ENCODE data around the gene TBL3. TPM values are rescaled to one million over a fixed set of nuclear protein-coding genes. Genes with fewer than 3 reads are reported as not detected.

TBL3 gene
- polyA plus RNA-seq, 2 of the 4 experiments (the other 2 are of a cell fraction) = 21.9 to 42.8 TPM

GRCh38 chr16:2005646-2006045 is 33.8 kb downstream of the TBL3 start:
- H3K27ac ChIP-seq = peak overlapping the region in 1 of 2 experiments; percentile 19; a peak in 1 of 6 replicates
- ChIA-PET POLR2A (no interaction called here), CTCF (interaction anchor here (0.9 to 11.3 kb wide), 13 partner anchors 8 to 146 kb away, joined by 3 to 196 read pairs (median 15); partner anchors contain the start of genes GFER, NOXO1, RAB26 and RNF151)
- H3K9me3 ChIP-seq = no peaks in the 10 kb centered on the region
- no peak for FAIRE-seq
- TF ChIP-seq RAD21 (conservative IDR thresholded peaks at IDR 0.05 in 1 of 2, IDR thresholded peaks at IDR 0.05 in 1 of 2) (peak; percentile 43 to 62), HOXB13 (CRISPR knock-in tag; IDR thresholded peaks at IDR 0.05; ENCODE audit: low read depth) (no peak), EHMT2 (IDR thresholded peaks at IDR 0.05; ENCODE audit: low read depth) (no peak), ZFP36 (IDR thresholded peaks at IDR 0.05; ENCODE audit: borderline replicate concordance, partially characterized antibody) (no peak), RCOR1 (IDR thresholded peaks at IDR 0.05; ENCODE audit: low read depth, low read length) (no peak), ATOH8 (CRISPR knock-in tag; IDR thresholded peaks at IDR 0.05; ENCODE audit: low read depth) (no peak), CTCF (IDR thresholded peaks at IDR 0.05) (peak; percentile 14; the same call in 1 of the 3 replicates)
- no peak overlapping the region for H3K4me3 ChIP-seq
- WGBS (ENCODE audit: missing lambda C conversion rate) = 84% methylated on average over 11 of the region's 21 CpGs
- peaks cover 52% of the 10 kb centered on the region for H3K4me1 ChIP-seq
- DNase-seq (ENCODE audit: low read depth in 1 of 2, low spot score in 1 of 2) = peak in 1 of 2 experiments; percentile 64
- H3K4me2 ChIP-seq = no peak overlapping the region
- peak in 1 of 2 experiments; percentile 9; a peak in 2 of 6 replicates for ATAC-seq

- peak overlapping the region in 1 of 2 experiments; percentile 95; a peak in 2 of 6 replicates for H3K27ac ChIP-seq
- no peak overlapping the region for H3K4me2 ChIP-seq
- ATAC-seq (no peak), DNase-seq (ENCODE audit: low read depth in 1 of 2, low spot score in 1 of 2) (no peak), FAIRE-seq (no peak)
- ChIA-PET CTCF (interaction anchor here (1.5 to 11.3 kb wide), 5 partner anchors 16 to 139 kb away, joined by 3 to 196 read pairs (median 52); partner anchors contain the start of genes GFER, NOXO1, RAB26 and RNF151), POLR2A (no interaction called here)
- no peaks in the 10 kb centered on the region for H3K9me3 ChIP-seq
- TF ChIP-seq CBX8 (IDR thresholded peaks at IDR 0.05) = no peak
- peaks cover 55% of the 10 kb centered on the region for H3K4me1 ChIP-seq
- H3K4me3 ChIP-seq = no peak overlapping the region
- WGBS (ENCODE audit: missing lambda C conversion rate) = 87% methylated on average over 8 of the region's 8 CpGs
Observed at GRCh38 chr16:2006317-2006716, 34.5 kb downstream of the TBL3 start.

- FAIRE-seq = no peak
- TF ChIP-seq CTCF (IDR thresholded peaks at IDR 0.05) = no peak
- ChIA-PET POLR2A (interaction anchor here (1.4 kb wide), 1 partner anchor 43 kb away, joined by 4 read pairs; the partner anchor contains the start of gene RPS2), CTCF (interaction anchor here (1.3 to 11.3 kb wide), 7 partner anchors 15 to 133 kb away, joined by 3 to 196 read pairs (median 4); partner anchors contain the start of genes GFER, NOXO1 and SYNGR3)
- Histone ChIP-seq H3K4me1 (peaks cover 55% of the 10 kb centered on the region), H3K9me3 (no peaks in the 10 kb centered on the region), H3K27ac (peak overlapping the region in 1 of 2 experiments; percentile 95; a peak in 3 of 6 replicates), H3K4me2 (peak overlapping the region; percentile 91), H3K4me3 (no peak overlapping the region; the same call in 2 of the 3 replicates)
- no peak for ATAC-seq
- no peak for DNase-seq (ENCODE audit: low read depth in 1 of 2, low spot score in 1 of 2)
- 87% methylated on average over 14 of the region's 16 CpGs for WGBS (ENCODE audit: missing lambda C conversion rate)
Observed at GRCh38 chr16:2007081-2007836, 35.4 kb downstream of the TBL3 start.

GRCh38 chr16:2008009-2008526 is 36.2 kb downstream of the TBL3 start:
- DNase-seq (ENCODE audit: low read depth in 1 of 2, low spot score in 1 of 2) (no peak), FAIRE-seq (no peak), ATAC-seq (no peak)
- POLR2A ChIA-PET = interaction anchor here (0.7 to 1.4 kb wide), 3 partner anchors 24 to 147 kb away, joined by 3 to 4 read pairs (median 4); partner anchors contain the start of genes GFER, RPS2 and TRAF7
- CTCF ChIA-PET = interaction anchor here (1.3 to 11.3 kb wide), 7 partner anchors 14 to 139 kb away, joined by 3 to 196 read pairs (median 4); partner anchors contain the start of genes GFER, NOXO1 and SYNGR3
- peak overlapping the region; percentile 91 for H3K4me2 ChIP-seq
- peaks cover 55% of the 10 kb centered on the region for H3K4me1 ChIP-seq
- WGBS (ENCODE audit: missing lambda C conversion rate) = 53% methylated on average over 15 of the region's 15 CpGs
- H3K4me3 ChIP-seq = peak overlapping the region; percentile 94
- H3K27ac ChIP-seq = peak overlapping the region; percentile 95 to 98
- TF ChIP-seq ZC3H11A (IDR thresholded peaks at IDR 0.05) = no peak
- TF ChIP-seq PBX3 (IDR thresholded peaks at IDR 0.05) = no peak
- H3K9me3 ChIP-seq = no peaks in the 10 kb centered on the region
